Liver (tissue), 9 donors: ENCODE measurements around the gene C9orf153. TPM values are rescaled to one million over a fixed set of nuclear protein-coding genes. Genes with fewer than 3 reads are reported as not detected.

Experiments used
- DNase-seq: peaks from one replicate; pipeline ENCODE4 v3.0.0-alpha.2; 2017; ENCODE audit warnings: low spot score
- H3K27ac ChIP-seq, 2 donors: one replicate each; pipeline ENCODE4 v1.7.0; 2013; ENCODE audit warnings: inconsistent platforms in 2 of 2, low read length in 2 of 2, control low read depth in 1 of 2, low read depth in 1 of 2, mild to moderate bottlenecking in 1 of 2
- H3K27me3 ChIP-seq, 4 donors: one replicate each; pipeline versions ENCODE4 v1.6.1 to v1.7.0; 2013; ENCODE audit warnings: low read length in 3 of 4, inconsistent platforms in 1 of 4, mild to moderate bottlenecking in 1 of 4, moderate library complexity in 1 of 4; ENCODE audit not compliant: control insufficient read depth in 4 of 4, insufficient read depth in 4 of 4
- H3K36me3 ChIP-seq, 4 donors: one replicate each; pipeline versions ENCODE4 v1.6.1 to v1.7.0; 2013; ENCODE audit warnings: low read length in 3 of 4, mild to moderate bottlenecking in 3 of 4, low read depth in 1 of 4, moderate library complexity in 1 of 4; ENCODE audit not compliant: control insufficient read depth in 4 of 4, insufficient read depth in 3 of 4
- H3K4me1 ChIP-seq, 4 donors: one replicate each; pipeline versions ENCODE4 v1.6.1 to v1.7.0; 2013; ENCODE audit warnings: low read length in 3 of 4, mild to moderate bottlenecking in 3 of 4, moderate library complexity in 1 of 4; ENCODE audit not compliant: control insufficient read depth in 4 of 4, insufficient read depth in 4 of 4
- H3K4me3 ChIP-seq, 3 donors: one replicate each; pipeline versions ENCODE4 v1.6.1 to v1.7.0; 2013; ENCODE audit warnings: low read length in 3 of 3, control low read depth in 1 of 3, low read depth in 1 of 3, mild to moderate bottlenecking in 1 of 3
- H3K9ac ChIP-seq, 2 donors: one replicate each; pipeline ENCODE4 v1.7.0; 2013; ENCODE audit warnings: low read length in 2 of 2, mild to moderate bottlenecking in 2 of 2, moderate library complexity in 2 of 2, control low read depth in 1 of 2, low read depth in 1 of 2
- H3K9me3 ChIP-seq, 4 donors: one replicate each; pipeline versions ENCODE4 v1.6.1 to v1.7.0; 2013; ENCODE audit warnings: low read length in 3 of 4; ENCODE audit not compliant: control insufficient read depth in 4 of 4
- FOXA1 ChIP-seq: IDR thresholded peaks from 2 replicates; pipeline ENCODE4 v1.6.1; 2016; ENCODE audit warnings: antibody characterized with exemption
- FOXA2 ChIP-seq: IDR thresholded peaks from 2 replicates; pipeline ENCODE4 v1.6.1; 2016; ENCODE audit warnings: antibody characterized with exemption
- GABPA ChIP-seq, 2 donors: IDR thresholded peaks in 1 of 2; conservative IDR thresholded peaks in 1 of 2; 2 replicates each; pipeline ENCODE4 v1.6.1; 2016; ENCODE audit warnings: antibody characterized with exemption in 2 of 2, mild to moderate bottlenecking in 1 of 2, moderate library complexity in 1 of 2
- HNF4A ChIP-seq, 2 donors: conservative IDR thresholded peaks; 2 replicates each; pipeline ENCODE4 v1.6.1; 2016; ENCODE audit warnings: antibody characterized with exemption in 2 of 2, mild to moderate bottlenecking in 2 of 2
- HNF4G ChIP-seq: IDR thresholded peaks from 2 replicates; pipeline ENCODE4 v1.6.1; 2016; ENCODE audit warnings: antibody characterized with exemption
- JUND ChIP-seq, 2 donors: IDR thresholded peaks; 2 replicates each; pipeline ENCODE4 v1.6.1; 2016; ENCODE audit warnings: antibody characterized with exemption in 2 of 2
- RAD21 ChIP-seq, 2 donors: IDR thresholded peaks; 2 replicates each; pipeline ENCODE4 v1.6.1; 2016; ENCODE audit warnings: antibody characterized with exemption in 2 of 2, mild to moderate bottlenecking in 2 of 2
- RXRA ChIP-seq, 2 donors: IDR thresholded peaks; 2 replicates each; pipeline ENCODE4 v1.6.1; 2017 to 2018; ENCODE audit warnings: antibody characterized with exemption in 2 of 2, mild to moderate bottlenecking in 1 of 2
- SP1 ChIP-seq: IDR thresholded peaks from 2 replicates; pipeline ENCODE4 v1.6.1; 2018; ENCODE audit warnings: antibody characterized with exemption, mild to moderate bottlenecking
- TAF1 ChIP-seq: conservative IDR thresholded peaks from 2 replicates; pipeline ENCODE4 v1.6.1; 2016; ENCODE audit warnings: antibody characterized with exemption, mild to moderate bottlenecking
- YY1 ChIP-seq: IDR thresholded peaks from 2 replicates; pipeline ENCODE4 v1.6.1; 2016; ENCODE audit warnings: antibody characterized with exemption, mild to moderate bottlenecking
- WGBS: extraction: QIAGEN DNeasy Blood & Tissue Kit; methylation state at CpG from one replicate; pipeline ENCODE4 v1.1.7; 2013; 5-methylcytosine and 5-hydroxymethylcytosine counted together
- polyA plus RNA-seq, 2 donors: library from polyadenylated mRNA; stranded (reverse) in 1 of 2; unstranded in 1 of 2; fragments of 200-250 nt in 1 of 2; fragments of >200 nt in 1 of 2; fragmentation: Nextera tagmentation in 1 of 2; extraction: Ambion mirVana in 1 of 2; gene quantifications; one replicate each; pipeline versions ENCODE4 v1.2.1 to v1.2.3, GENCODE V29; 2013 to 2015
- total RNA-seq, 2 donors: library from RNA; depleted of rRNA; stranded (reverse); fragments of >200 nt; gene quantifications; one replicate each; pipeline ENCODE4 v1.2.3, GENCODE V29; 2014
- TF ChIP-seq, protein P1 (sequence below): IDR thresholded peaks from 2 replicates; pipeline ENCODE4 v1.6.1; 2016; ENCODE audit warnings: antibody characterized with exemption
- TF ChIP-seq, protein P2 (sequence below): fragments of 150-350 bp; IDR thresholded peaks from 2 replicates; pipeline ENCODE4 v1.5.1; 2017; ENCODE audit warnings: improper control_type of control experiment, low read depth, low read length; ENCODE audit not compliant: missing input control
- TF ChIP-seq, protein P3 (sequence below): IDR thresholded peaks from 2 replicates; pipeline ENCODE4 v1.6.1; 2016; ENCODE audit warnings: antibody characterized with exemption
- TF ChIP-seq, protein P4 (sequence below): IDR thresholded peaks from 2 replicates; pipeline ENCODE4 v1.6.1; 2016; ENCODE audit warnings: antibody characterized with exemption, mild to moderate bottlenecking
- TF ChIP-seq, protein P5 (sequence below): IDR thresholded peaks from 2 replicates; pipeline ENCODE4 v1.6.1; 2016; ENCODE audit warnings: antibody characterized with exemption
- donor health status: healthy.
- donor health status: healthy.
- donor health status: healthy.
- donor health status: healthy.
- donor health status: healthy.

C9orf153 gene
- total and polyA plus RNA-seq, 4 donors = 0.07 to 0.67 (median 0.34) TPM

DNA sequence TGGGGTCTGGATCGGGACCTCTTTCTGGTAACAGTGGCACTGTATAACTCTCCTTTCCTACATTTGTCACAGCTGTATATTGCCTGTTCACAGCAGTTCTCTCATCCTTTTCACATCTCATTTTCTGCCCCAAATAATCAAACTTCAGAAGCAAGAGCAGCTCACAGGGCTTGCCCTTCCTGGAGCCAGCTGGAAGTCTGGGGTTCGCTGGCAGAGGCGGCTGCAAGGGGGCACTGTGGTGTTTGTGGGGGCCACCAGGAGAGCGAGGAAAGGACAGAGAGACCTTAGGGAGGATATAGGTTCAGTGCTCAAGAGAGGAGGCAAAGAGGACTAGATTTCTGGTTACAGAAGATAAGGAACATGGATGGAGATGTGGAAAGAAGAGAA is 75.3 kb downstream of the C9orf153 start:
- Histone ChIP-seq H3K4me1 (no peaks in the 10 kb centered on the region), H3K4me3 (no peak overlapping the region), H3K27me3 (no peaks in the 10 kb centered on the region), H3K27ac (no peak overlapping the region), H3K36me3 (no peaks in the 10 kb centered on the region), H3K9ac (no peak overlapping the region), H3K9me3 (peaks cover 0 to 3% (median 0%) of the 10 kb centered on the region in 4 donors)
- 86% methylated on average over 4 of the region's 4 CpGs for WGBS
- no peak for DNase-seq
- no peak for TF ChIP-seq FOXA1
- TF ChIP-seq SP1 = no peak
- TF ChIP-seq HNF4G = no peak
- TF ChIP-seq RXRA (IDR thresholded peaks at IDR 0.05) = no peak
- TF ChIP-seq YY1 = no peak
- no peak for TF ChIP-seq JUND (IDR thresholded peaks at IDR 0.05)
- TF ChIP-seq TAF1 = no peak

- Histone ChIP-seq H3K9me3 (peaks cover 0 to 3% (median 0%) of the 10 kb centered on the region in 4 donors), H3K4me1 (no peaks in the 10 kb centered on the region), H3K27ac (no peak overlapping the region), H3K9ac (no peak overlapping the region), H3K36me3 (no peaks in the 10 kb centered on the region), H3K27me3 (no peaks in the 10 kb centered on the region), H3K4me3 (no peak overlapping the region)
- WGBS = 91% methylated on average over 1 of the region's 1 CpG
- DNase-seq = no peak
- TF ChIP-seq, protein P1, sequence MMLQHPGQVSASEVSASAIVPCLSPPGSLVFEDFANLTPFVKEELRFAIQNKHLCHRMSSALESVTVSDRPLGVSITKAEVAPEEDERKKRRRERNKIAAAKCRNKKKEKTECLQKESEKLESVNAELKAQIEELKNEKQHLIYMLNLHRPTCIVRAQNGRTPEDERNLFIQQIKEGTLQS = no peak
- no peak for TF ChIP-seq HNF4A (conservative IDR thresholded peaks at IDR 0.05)
These were observed 76.0 kb downstream of the C9orf153 start for GRCh38 chr9:86183229-86184137.

DNA sequence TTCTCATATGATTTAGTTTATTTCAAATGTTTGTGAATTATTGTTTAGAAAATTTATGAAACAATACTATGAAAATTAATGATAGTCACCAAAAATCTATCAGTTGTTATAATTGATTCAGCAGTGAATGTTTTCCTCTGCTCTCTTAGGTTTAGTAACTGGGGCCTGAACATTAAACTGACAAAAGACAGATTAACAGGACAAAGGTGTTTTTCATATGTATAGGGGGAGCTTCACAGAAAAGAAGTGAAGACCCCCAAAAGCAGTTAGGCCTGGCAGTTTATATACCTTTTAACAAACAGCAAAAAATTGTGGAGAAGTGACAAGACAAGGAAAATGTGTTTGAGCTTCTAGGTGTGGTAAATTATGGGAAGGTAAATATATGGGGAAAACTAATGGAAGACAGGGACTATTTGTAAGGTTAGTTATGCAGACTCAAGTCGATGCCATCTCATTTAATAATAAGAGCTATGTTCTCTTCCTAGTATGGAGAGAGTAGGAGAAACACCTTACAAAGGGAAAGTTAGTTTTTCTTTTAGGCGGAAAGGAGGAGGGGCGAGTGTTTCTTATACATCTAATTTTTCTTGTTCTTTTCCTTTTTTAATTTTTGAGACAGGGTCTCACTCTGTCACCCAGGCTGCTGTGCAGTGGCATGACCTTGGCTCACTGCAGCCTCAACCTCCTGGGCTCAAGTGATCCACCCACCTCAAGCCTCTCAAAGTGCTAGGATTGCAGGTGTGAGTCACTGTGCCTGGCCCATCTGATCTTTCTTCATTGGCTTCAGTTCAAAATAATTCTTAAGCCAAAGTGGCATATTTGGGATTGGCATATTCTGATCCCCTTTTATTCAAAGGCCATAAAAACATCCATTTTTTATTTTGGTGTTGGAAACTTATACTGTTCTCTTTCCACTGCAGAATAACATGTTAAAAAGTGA is 77.8 kb downstream of the C9orf153 start:
- no peak overlapping the region for H3K9ac ChIP-seq
- no peaks in the 10 kb centered on the region for H3K36me3 ChIP-seq
- no peaks in the 10 kb centered on the region for H3K4me1 ChIP-seq
- no peak overlapping the region for H3K27ac ChIP-seq
- H3K9me3 ChIP-seq = peaks cover 0 to 3% (median 0%) of the 10 kb centered on the region in 4 donors
- H3K27me3 ChIP-seq = no peaks in the 10 kb centered on the region
- no peak overlapping the region for H3K4me3 ChIP-seq
- WGBS = 79% methylated on average over 3 of the region's 3 CpGs
- DNase-seq = no peak
- TF ChIP-seq, protein P1 = no peak
- TF ChIP-seq, protein P2, sequence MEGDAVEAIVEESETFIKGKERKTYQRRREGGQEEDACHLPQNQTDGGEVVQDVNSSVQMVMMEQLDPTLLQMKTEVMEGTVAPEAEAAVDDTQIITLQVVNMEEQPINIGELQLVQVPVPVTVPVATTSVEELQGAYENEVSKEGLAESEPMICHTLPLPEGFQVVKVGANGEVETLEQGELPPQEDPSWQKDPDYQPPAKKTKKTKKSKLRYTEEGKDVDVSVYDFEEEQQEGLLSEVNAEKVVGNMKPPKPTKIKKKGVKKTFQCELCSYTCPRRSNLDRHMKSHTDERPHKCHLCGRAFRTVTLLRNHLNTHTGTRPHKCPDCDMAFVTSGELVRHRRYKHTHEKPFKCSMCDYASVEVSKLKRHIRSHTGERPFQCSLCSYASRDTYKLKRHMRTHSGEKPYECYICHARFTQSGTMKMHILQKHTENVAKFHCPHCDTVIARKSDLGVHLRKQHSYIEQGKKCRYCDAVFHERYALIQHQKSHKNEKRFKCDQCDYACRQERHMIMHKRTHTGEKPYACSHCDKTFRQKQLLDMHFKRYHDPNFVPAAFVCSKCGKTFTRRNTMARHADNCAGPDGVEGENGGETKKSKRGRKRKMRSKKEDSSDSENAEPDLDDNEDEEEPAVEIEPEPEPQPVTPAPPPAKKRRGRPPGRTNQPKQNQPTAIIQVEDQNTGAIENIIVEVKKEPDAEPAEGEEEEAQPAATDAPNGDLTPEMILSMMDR = no peak
- TF ChIP-seq SP1 (no peak), RAD21 (IDR thresholded peaks at IDR 0.05) (no peak), HNF4A (conservative IDR thresholded peaks at IDR 0.05) (no peak), FOXA1 (no peak), TAF1 (no peak), HNF4G (no peak), RXRA (IDR thresholded peaks at IDR 0.05) (no peak), FOXA2 (no peak), GABPA (IDR thresholded peaks at IDR 0.05 in 1 of 2, conservative IDR thresholded peaks at IDR 0.05 in 1 of 2) (no peak), YY1 (no peak), JUND (IDR thresholded peaks at IDR 0.05) (no peak)
- TF ChIP-seq, protein P3, sequence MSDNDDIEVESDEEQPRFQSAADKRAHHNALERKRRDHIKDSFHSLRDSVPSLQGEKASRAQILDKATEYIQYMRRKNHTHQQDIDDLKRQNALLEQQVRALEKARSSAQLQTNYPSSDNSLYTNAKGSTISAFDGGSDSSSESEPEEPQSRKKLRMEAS = no peak
- TF ChIP-seq, protein P4, sequence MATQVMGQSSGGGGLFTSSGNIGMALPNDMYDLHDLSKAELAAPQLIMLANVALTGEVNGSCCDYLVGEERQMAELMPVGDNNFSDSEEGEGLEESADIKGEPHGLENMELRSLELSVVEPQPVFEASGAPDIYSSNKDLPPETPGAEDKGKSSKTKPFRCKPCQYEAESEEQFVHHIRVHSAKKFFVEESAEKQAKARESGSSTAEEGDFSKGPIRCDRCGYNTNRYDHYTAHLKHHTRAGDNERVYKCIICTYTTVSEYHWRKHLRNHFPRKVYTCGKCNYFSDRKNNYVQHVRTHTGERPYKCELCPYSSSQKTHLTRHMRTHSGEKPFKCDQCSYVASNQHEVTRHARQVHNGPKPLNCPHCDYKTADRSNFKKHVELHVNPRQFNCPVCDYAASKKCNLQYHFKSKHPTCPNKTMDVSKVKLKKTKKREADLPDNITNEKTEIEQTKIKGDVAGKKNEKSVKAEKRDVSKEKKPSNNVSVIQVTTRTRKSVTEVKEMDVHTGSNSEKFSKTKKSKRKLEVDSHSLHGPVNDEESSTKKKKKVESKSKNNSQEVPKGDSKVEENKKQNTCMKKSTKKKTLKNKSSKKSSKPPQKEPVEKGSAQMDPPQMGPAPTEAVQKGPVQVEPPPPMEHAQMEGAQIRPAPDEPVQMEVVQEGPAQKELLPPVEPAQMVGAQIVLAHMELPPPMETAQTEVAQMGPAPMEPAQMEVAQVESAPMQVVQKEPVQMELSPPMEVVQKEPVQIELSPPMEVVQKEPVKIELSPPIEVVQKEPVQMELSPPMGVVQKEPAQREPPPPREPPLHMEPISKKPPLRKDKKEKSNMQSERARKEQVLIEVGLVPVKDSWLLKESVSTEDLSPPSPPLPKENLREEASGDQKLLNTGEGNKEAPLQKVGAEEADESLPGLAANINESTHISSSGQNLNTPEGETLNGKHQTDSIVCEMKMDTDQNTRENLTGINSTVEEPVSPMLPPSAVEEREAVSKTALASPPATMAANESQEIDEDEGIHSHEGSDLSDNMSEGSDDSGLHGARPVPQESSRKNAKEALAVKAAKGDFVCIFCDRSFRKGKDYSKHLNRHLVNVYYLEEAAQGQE = no peak
- TF ChIP-seq, protein P5, sequence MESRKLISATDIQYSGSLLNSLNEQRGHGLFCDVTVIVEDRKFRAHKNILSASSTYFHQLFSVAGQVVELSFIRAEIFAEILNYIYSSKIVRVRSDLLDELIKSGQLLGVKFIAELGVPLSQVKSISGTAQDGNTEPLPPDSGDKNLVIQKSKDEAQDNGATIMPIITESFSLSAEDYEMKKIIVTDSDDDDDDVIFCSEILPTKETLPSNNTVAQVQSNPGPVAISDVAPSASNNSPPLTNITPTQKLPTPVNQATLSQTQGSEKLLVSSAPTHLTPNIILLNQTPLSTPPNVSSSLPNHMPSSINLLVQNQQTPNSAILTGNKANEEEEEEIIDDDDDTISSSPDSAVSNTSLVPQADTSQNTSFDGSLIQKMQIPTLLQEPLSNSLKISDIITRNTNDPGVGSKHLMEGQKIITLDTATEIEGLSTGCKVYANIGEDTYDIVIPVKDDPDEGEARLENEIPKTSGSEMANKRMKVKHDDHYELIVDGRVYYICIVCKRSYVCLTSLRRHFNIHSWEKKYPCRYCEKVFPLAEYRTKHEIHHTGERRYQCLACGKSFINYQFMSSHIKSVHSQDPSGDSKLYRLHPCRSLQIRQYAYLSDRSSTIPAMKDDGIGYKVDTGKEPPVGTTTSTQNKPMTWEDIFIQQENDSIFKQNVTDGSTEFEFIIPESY = no peak
